HG02571 (cell line): ENCODE data around the gene PLA2R1.

ENCODE experiments used
- ATAC-seq: cut with Tn5 transposase; IDR thresholded peaks from one replicate; pipeline ENCODE4 v1.9.1; 2021; ENCODE audit warnings: mild to moderate bottlenecking, moderate library complexity; ENCODE audit not compliant: unreplicated experiment

Gene PLA2R1

GRCh38 chr2:160062292-160063005, at the start of gene PLA2R1:
Gene PLA2R1, minus strand, starts transcription at chr2:160062615. Its CDS starts 212 bp downstream, at chr2:160062403.
- no peak for ATAC-seq

GRCh38 chr2:160110674-160111239, 48.3 kb upstream of the PLA2R1 start:
- no peak for ATAC-seq

DNA sequence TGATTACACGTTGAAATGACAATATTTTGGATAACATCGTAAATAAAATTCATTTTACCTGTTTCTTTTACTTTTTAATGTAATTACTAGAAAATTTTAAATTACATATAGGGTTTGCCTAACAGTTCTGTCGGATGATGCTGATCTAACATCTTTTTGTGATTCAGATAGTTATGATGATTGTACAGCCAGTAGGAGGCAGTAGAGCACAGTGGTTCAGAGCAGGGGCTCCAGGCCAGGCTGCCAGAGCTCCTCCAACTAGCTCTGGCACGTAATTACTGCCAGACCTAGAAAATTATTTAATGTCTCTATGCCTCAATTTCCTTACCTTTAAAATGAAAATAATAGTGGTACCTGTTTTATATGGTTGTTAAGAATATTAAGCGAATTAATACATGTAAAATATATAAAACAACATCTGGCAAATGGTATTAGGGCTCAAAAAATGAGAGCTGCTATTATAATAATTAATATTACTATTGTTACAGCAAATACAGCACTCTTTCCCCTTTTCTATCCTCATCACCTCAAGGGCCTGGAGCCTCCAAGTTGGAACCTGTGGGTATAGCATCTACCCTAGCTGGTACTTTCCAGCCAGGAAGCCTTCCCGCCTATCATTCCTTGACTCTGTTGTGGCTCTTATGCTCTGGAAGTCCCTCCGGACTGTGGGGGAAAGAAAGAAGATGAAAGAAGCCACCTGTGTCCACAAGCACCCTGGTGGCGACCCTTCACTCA, 47.7 kb upstream of the PLA2R1 start:
- ATAC-seq, result peak; percentile 75

GRCh38 chr2:160109243-160109642, 46.8 kb upstream of the PLA2R1 start:
- no peak for ATAC-seq

DNA sequence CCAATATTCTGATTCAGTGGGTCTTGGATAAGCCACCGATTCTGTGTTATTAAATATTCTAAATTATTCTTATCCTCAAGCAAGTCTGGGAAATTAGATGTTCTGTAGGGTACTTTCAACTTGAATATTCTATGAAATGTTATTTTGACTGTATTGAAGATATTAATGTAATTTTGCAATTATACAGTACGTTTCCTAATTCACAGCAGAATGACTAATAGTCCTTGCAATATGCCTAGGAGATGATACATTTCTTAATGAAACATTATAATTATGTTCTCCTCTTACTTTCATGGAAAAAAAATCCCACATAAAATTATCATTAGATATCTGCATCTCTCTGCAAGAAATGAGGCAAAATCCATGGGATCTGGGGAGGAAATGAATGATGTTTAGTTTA, 46.2 kb upstream of the PLA2R1 start:
- ATAC-seq, result no peak

GRCh38 chr2:160105366-160105765, 43.0 kb upstream of the PLA2R1 start:
- no peak for ATAC-seq

- no peak for ATAC-seq
Observed at GRCh38 chr2:160104115-160104514, 41.7 kb upstream of the PLA2R1 start.

DNA sequence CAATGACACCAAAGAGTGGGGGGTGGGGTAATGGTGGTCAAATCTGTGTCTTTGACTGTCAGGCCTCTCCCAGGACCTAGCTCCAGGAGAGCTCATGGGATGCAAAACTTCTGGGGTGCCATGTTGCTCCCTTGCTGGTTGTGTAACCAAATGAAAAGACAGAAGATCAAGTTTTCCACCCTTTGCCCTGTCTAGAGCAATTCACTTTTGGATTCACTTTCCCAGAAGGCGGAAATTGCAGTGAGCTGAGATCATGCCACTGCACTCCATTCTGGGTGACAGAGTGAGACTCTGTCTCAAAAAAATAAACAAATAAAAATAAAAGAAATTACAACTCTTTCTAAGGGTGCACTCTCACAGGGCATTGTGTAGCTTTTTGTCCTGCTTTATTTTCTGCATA, 34.9 kb upstream of the PLA2R1 start:
- no peak for ATAC-seq

GRCh38 chr2:160096409-160096808, 34.0 kb upstream of the PLA2R1 start:
- ATAC-seq, result no peak

DNA sequence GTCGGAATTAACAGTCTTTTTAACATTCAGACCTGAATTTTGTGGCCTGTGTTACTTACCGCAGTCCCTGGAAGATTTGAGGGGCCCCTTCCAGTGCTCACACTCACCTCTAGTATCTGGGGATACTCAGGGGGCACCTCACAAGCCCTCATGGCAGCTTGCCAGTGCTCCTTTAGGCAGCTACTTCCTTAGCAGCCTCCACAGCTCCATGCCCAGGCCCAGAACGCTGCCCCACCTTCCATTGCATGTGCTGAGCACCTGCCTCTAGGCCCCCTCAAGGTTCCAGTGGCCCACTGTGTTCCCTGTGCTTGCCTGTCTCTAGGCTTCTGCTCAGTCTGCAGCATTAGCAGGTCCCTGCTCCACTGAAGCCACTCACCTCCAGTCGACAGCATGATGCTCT, 30.0 kb upstream of the PLA2R1 start:
- no peak for ATAC-seq

DNA sequence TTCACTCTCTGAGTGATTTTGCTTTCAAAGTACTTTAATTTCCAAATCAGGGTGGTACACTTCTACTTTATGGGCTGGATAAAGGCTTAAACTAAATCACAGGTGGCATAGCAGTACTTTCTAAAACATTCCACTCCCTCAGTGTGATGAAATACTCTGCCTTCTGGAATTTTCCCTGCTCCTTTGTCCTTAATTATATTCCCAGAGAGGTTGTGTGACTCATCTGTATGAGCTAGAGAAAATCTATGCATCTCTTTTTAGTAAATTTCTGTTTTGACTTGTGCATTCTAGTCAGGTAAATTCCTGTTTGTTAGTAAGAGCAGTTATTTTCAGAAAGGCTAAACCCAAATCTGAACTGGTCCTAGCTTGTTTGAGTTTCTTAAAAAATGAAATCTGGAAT, 29.0 kb upstream of the PLA2R1 start:
- ATAC-seq, result no peak

- no peak for ATAC-seq
Observed at GRCh38 chr2:160087854-160088745, 25.7 kb upstream of the PLA2R1 start.

- no peak for ATAC-seq
Observed at GRCh38 chr2:160085662-160086061, 23.2 kb upstream of the PLA2R1 start.

GRCh38 chr2:160077912-160078810, 15.7 kb upstream of the PLA2R1 start:
- no peak for ATAC-seq

GRCh38 chr2:160076914-160077313, 14.5 kb upstream of the PLA2R1 start:
- no peak for ATAC-seq

DNA sequence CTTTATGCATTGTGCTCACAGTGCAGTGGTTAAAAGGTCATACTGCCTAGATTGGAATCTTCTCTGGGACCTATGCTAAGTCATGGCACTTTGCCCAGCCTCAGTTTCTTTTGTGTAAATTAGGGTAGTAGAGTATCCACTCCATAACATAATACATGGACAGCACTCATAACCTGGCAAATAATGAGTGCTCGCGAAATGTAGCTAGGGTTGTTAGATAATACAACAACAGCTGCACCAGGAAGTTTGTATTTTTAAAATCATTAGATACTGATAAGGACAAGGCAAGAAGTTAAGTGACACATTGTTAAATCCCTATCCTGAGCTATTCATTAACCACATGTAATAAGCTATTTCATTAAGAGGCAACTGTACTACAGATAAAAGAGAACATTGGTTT, 13.8 kb upstream of the PLA2R1 start:
- ATAC-seq, result no peak

DNA sequence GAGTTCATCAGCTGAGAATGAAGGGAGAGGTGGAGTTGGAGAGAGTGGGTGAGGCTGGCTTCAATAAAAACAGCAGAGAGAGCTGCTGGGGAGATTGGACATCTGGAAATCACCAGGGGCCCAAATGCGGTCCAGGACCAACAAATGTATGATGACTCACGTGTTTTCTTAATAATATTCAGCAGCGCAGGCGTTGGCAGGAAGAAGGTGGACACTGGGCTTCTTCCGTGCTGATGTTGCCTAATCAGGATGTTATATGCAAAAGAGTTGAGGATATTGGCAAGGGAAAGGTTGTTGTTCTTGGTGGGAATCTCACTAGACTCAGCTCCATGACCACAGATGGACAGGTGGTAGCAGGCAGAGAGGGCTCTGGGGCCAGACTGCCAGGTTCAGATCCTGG, 12.8 kb upstream of the PLA2R1 start:
- ATAC-seq, result no peak

GRCh38 chr2:160073284-160073888, 11.0 kb upstream of the PLA2R1 start:
- ATAC-seq, result no peak

DNA sequence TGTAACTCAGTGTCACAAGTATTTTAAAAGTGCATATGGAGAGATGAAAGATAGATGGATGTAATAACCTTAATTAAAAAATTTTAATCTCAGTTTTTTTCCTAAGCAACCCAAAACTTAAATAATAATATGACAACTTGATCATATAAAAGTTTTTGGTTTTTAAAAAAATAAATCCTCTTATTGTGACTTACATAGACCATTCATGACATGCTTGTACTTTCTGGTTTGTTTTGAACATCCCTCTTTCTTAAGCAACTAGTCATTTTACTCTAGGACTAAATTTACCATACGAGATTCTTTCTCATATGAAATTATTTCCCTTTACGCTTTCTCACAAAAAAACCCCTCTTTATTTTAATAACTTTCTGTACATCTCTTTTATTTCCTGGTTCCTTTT, 6.5 kb upstream of the PLA2R1 start:
- ATAC-seq, result no peak

- no peak for ATAC-seq
Observed at GRCh38 chr2:160064916-160065315, 2.5 kb upstream of the PLA2R1 start.
